Gastrocnemius medialis (tissue), 4 donors: ENCODE results near the gene URM1.

Source experiments
- CTCF ChIP-seq, 5 experiments: fragments of 450-650 bp in 3 of 5; fragments of 200-600 bp in 2 of 5; sonication (generic) in 2 of 5; IDR thresholded peaks in 4 of 5; conservative IDR thresholded peaks in 1 of 5; 1 replicate in 4 of 5; 2 replicates in 1 of 5; pipeline ENCODE4 v1.5.1; 2016 to 2019; ENCODE audit warnings: antibody characterized with exemption in 5 of 5, mild to moderate bottlenecking in 3 of 5, moderate library complexity in 3 of 5
- POLR2A ChIP-seq, 2 donors: fragments of 450-650 bp; IDR thresholded peaks; one replicate each; pipeline ENCODE4 v1.6.1; 2017; ENCODE audit warnings: antibody characterized with exemption in 2 of 2, mild to moderate bottlenecking in 2 of 2, moderate library complexity in 2 of 2

GRCh38 chr9:128335161-128335560, 36.0 kb upstream of the URM1 start:
- TF ChIP-seq CTCF (IDR thresholded peaks at IDR 0.05 in 4 of 5, conservative IDR thresholded peaks at IDR 0.05 in 1 of 5) (no peak), POLR2A (IDR thresholded peaks at IDR 0.05) (no peak)
